GM10266 (cell line): Measurements from ENCODE around the gene LCNL1.

ENCODE experiments used
- DNase-seq: peaks from one replicate; pipeline ENCODE4 v3.0.0; 2012; ENCODE audit errors: extremely low spot score
- CTCF ChIP-seq: IDR thresholded peaks from 2 replicates; pipeline ENCODE4 v1.5.1; 2012; ENCODE audit warnings: mild to moderate bottlenecking, low read depth; ENCODE audit not compliant: control insufficient read depth, insufficient read depth; ENCODE audit errors: missing control alignments

LCNL1 gene

GRCh38 chr9:136944519-136945332 lies 38.1 kb upstream of the LCNL1 start, which contains the start of the genes C8G and FBXW5:
C8G (plus strand) TSS chr9:136945243; CDS start chr9:136945321, 78 bp downstream.
FBXW5 (minus strand) TSS chr9:136944738; CDS start chr9:136944083, 655 bp downstream.
- peak; percentile 100 for DNase-seq
- peak; percentile 89 for TF ChIP-seq CTCF

- no peak for TF ChIP-seq CTCF
- no peak for DNase-seq
These were observed 37.2 kb upstream of the LCNL1 start for GRCh38 chr9:136945333-136946227.

- no peak for DNase-seq
- TF ChIP-seq CTCF: no peak
These were observed 36.4 kb upstream of the LCNL1 start for GRCh38 chr9:136946228-136947027.

GRCh38 chr9:136947028-136947891 lies 35.5 kb upstream of the LCNL1 start:
- no peak for DNase-seq

GRCh38 chr9:136947955-136948510 lies 34.8 kb upstream of the LCNL1 start:
- TF ChIP-seq CTCF: peak; percentile 72
- peak; percentile 64 for DNase-seq

More at GRCh38 chr9:136947028-136947891, 35.5 kb upstream of the LCNL1 start:
- TF ChIP-seq CTCF: no peak
